K562 (cell line): ENCODE measurements around the gene ZNHIT2. TPM values are rescaled to one million over a fixed set of nuclear protein-coding genes. Genes with fewer than 3 reads are reported as not detected.

Experiments used
- ATF2 ChIP-seq: sonication (generic); formaldehyde crosslinking; IDR thresholded peaks from 2 replicates; pipeline ENCODE4 v1.8.1; 2022; ENCODE audit warnings: missing genetic modification reagents
- FOXO4 ChIP-seq: fragments of 450-650 bp; formaldehyde crosslinking; IDR thresholded peaks from 2 replicates; pipeline ENCODE4 v1.4.0; 2020; ENCODE audit warnings: mild to moderate bottlenecking, moderate library complexity
- ILK ChIP-seq: fragments of 450-650 bp; IDR thresholded peaks from 2 replicates; pipeline ENCODE4 v1.6.1; 2016; ENCODE audit warnings: missing genetic modification characterization, low read depth, mild to moderate bottlenecking, missing compliant biosample characterization, moderate library complexity, borderline replicate concordance
- MEF2A ChIP-seq: IDR thresholded peaks from 2 replicates; pipeline ENCODE4 v1.6.1; 2011; ENCODE audit warnings: low read depth, mild to moderate bottlenecking, low read length, moderate library complexity; ENCODE audit not compliant: control insufficient read depth
- MXI1 ChIP-seq: IDR thresholded peaks from 2 replicates; pipeline ENCODE4 v1.6.1; 2011; ENCODE audit warnings: low read depth, mild to moderate bottlenecking, improper control_type of control experiment, low read length
- PHF8 ChIP-seq: fragments of 200-600 bp; sonication (generic); IDR thresholded peaks from 2 replicates; pipeline ENCODE4 v1.6.1; 2012; ENCODE audit warnings: mixed run types, mild to moderate bottlenecking, inconsistent platforms, low read length, moderate library complexity, borderline replicate concordance
- TSHZ1 ChIP-seq: fragments of 250-450 bp; sonication (Bioruptor Pico); IDR thresholded peaks from 2 replicates; pipeline ENCODE4 v1.4.0; 2020; ENCODE audit warnings: mild to moderate bottlenecking, moderate library complexity
- VEZF1 ChIP-seq: fragments of 200-800 bp; sonication (Bioruptor generic); IDR thresholded peaks from 2 replicates; pipeline ENCODE4 v1.6.1; 2017; ENCODE audit warnings: missing genetic modification characterization, missing compliant biosample characterization
- ZBTB12 ChIP-seq: fragments of 250-450 bp; sonication (Bioruptor Pico); IDR thresholded peaks from 2 replicates; pipeline ENCODE4 v1.4.0; 2020
- ZNF639 ChIP-seq, 2 experiments: fragments of 200-800 bp in 1 of 2; sonication (Bioruptor generic) in 1 of 2; sonication (generic) in 1 of 2; formaldehyde crosslinking in 1 of 2; IDR thresholded peaks in 1 of 2; conservative IDR thresholded peaks in 1 of 2; 2 replicates each; pipeline versions ENCODE4 v1.5.0 to v1.6.1; 2016 to 2020; ENCODE audit warnings: missing compliant biosample characterization in 1 of 2, missing genetic modification characterization in 1 of 2, missing genetic modification reagents in 1 of 2
- polyA plus RNA-seq, 8 experiments: library from polyadenylated mRNA; depleted of rRNA in 4 of 8; stranded (reverse) in 5 of 8; unstranded in 3 of 8; fragments of >200 nt; fragmentation: Nextera tagmentation in 2 of 8; fragmentation: Illumina TruSeq in 1 of 8; extraction: Ambion mirVana in 2 of 8; extraction: Trizol in 1 of 8; gene quantifications; 2 replicates each; pipeline versions ENCODE4 v1.2.1 to v1.2.3, GENCODE V29; 2011 to 2014; ENCODE audit warnings: inconsistent platforms in 1 of 8, missing spikeins in 1 of 8
- total RNA-seq, 7 experiments: library from RNA; depleted of rRNA in 6 of 7; stranded (reverse); fragments of >200 nt in 6 of 7; fragmentation: Illumina TruSeq in 2 of 7; extraction: Trizol in 2 of 7; gene quantifications; 2 replicates each; pipeline versions ENCODE4 v1.2.1 to v1.2.3, GENCODE V29; 2011 to 2021; ENCODE audit warnings: low replicate concordance in 1 of 7

The ZNHIT2 gene
- total and polyA plus RNA-seq, 9 of the 15 experiments (the other 6 are each of a cell fraction or from before 2014, with no cell fraction given), result 0.08 to 39.0 (median 2.5) TPM

GRCh38 chr11:65134240-65134951 is 16.9 kb upstream of the ZNHIT2 start, which contains the start of gene SYVN1 (continued):
- TF ChIP-seq VEZF1 (CRISPR knock-in tag) (peak; percentile 89), PHF8 (peak; percentile 96), ZNF639 (CRISPR knock-in tag; conservative IDR thresholded peaks at IDR 0.05 in 1 of 2, IDR thresholded peaks at IDR 0.05 in 1 of 2) (peak in 1 of 2 experiments; percentile 97; a peak in 2 of 4 replicates), FOXO4 (CRISPR knock-in tag) (0 out of 2 replicates have a peak, but pooled peaks have one; percentile 56), ATF2 (CRISPR knock-in tag) (no peak; the same call in 1 of the 2 replicates), MEF2A (no peak), ILK (tag) (no peak), MXI1 (no peak; the same call in 1 of the 2 replicates), TSHZ1 (CRISPR knock-in tag) (no peak), ZBTB12 (peak; percentile 78)
